Neutrophil (primary cell): ENCODE data around the gene BCAS3.

ENCODE experiments used
- H3K27ac ChIP-seq: fragments of 200-600 bp; sonication (generic); 2 replicates; pipeline ENCODE4 v1.5.1; 2016; ENCODE audit warnings: mild to moderate bottlenecking, moderate library complexity
- H3K27me3 ChIP-seq: fragments of 200-600 bp; sonication (generic); 2 replicates; pipeline ENCODE4 v1.6.0; 2016; ENCODE audit warnings: mild to moderate bottlenecking
- H3K36me3 ChIP-seq: fragments of 200-600 bp; sonication (generic); 2 replicates; pipeline ENCODE4 v1.5.1; 2017
- H3K4me1 ChIP-seq, 2 experiments: fragments of 200-600 bp in 1 of 2; sonication (generic) in 1 of 2; 1 replicate in 1 of 2; 2 replicates in 1 of 2; pipeline versions ENCODE4 v1.5.1 to v1.6.1; 2013 to 2016; ENCODE audit warnings: low read depth in 1 of 2, low read length in 1 of 2, mild to moderate bottlenecking in 1 of 2, moderate library complexity in 1 of 2; ENCODE audit not compliant: control insufficient read depth in 1 of 2, insufficient read depth in 1 of 2
- H3K4me3 ChIP-seq, 2 experiments: fragments of 200-600 bp in 1 of 2; sonication (generic) in 1 of 2; 1 replicate in 1 of 2; 2 replicates in 1 of 2; pipeline ENCODE4 v1.5.1; 2013 to 2016; ENCODE audit warnings: low read depth in 1 of 2, low read length in 1 of 2, mild to moderate bottlenecking in 1 of 2, moderate library complexity in 1 of 2
- H3K9me3 ChIP-seq: fragments of 200-600 bp; sonication (generic); 2 replicates; pipeline ENCODE4 v1.5.1; 2016
- CTCF ChIP-seq: fragments of 200-600 bp; sonication (generic); IDR thresholded peaks from 2 replicates; pipeline ENCODE4 v1.5.1; 2016; ENCODE audit warnings: antibody characterized with exemption

The BCAS3 gene

GRCh38 chr17:61267847-61268246, 590.2 kb downstream of the BCAS3 start:
- Histone ChIP-seq H3K4me1 (no peaks in the 10 kb centered on the region), H3K36me3 (no peaks in the 10 kb centered on the region), H3K4me3 (no peak overlapping the region), H3K27me3 (no peaks in the 10 kb centered on the region), H3K9me3 (no peaks in the 10 kb centered on the region), H3K27ac (no peak overlapping the region)
- TF ChIP-seq CTCF: no peak

GRCh38 chr17:61275395-61275794, 597.7 kb downstream of the BCAS3 start:
- H3K9me3 ChIP-seq: no peaks in the 10 kb centered on the region
- no peak overlapping the region for H3K27ac ChIP-seq
- no peaks in the 10 kb centered on the region for H3K36me3 ChIP-seq
- H3K4me1 ChIP-seq: no peaks in the 10 kb centered on the region
- H3K4me3 ChIP-seq: no peak overlapping the region
- TF ChIP-seq CTCF: no peak
- H3K27me3 ChIP-seq: no peaks in the 10 kb centered on the region

GRCh38 chr17:61276806-61277205, 599.2 kb downstream of the BCAS3 start:
- no peaks in the 10 kb centered on the region for H3K9me3 ChIP-seq
- no peak overlapping the region for H3K27ac ChIP-seq
- H3K27me3 ChIP-seq: no peaks in the 10 kb centered on the region
- no peaks in the 10 kb centered on the region for H3K4me1 ChIP-seq
- TF ChIP-seq CTCF: no peak
- H3K4me3 ChIP-seq: no peak overlapping the region
- no peaks in the 10 kb centered on the region for H3K36me3 ChIP-seq

- no peaks in the 10 kb centered on the region for H3K36me3 ChIP-seq
- no peak overlapping the region for H3K27ac ChIP-seq
- no peaks in the 10 kb centered on the region for H3K9me3 ChIP-seq
- no peaks in the 10 kb centered on the region for H3K27me3 ChIP-seq
- no peak for TF ChIP-seq CTCF
- no peak overlapping the region for H3K4me3 ChIP-seq
- no peaks in the 10 kb centered on the region for H3K4me1 ChIP-seq
These were observed 602.0 kb downstream of the BCAS3 start for GRCh38 chr17:61279476-61280145.

- H3K9me3 ChIP-seq: no peaks in the 10 kb centered on the region
- H3K36me3 ChIP-seq: no peaks in the 10 kb centered on the region
- TF ChIP-seq CTCF: no peak
- H3K27me3 ChIP-seq: no peaks in the 10 kb centered on the region
- no peaks in the 10 kb centered on the region for H3K4me1 ChIP-seq
- H3K27ac ChIP-seq: no peak overlapping the region
- H3K4me3 ChIP-seq: no peak overlapping the region
These were observed 602.7 kb downstream of the BCAS3 start for GRCh38 chr17:61280338-61280737.
